Keratinocyte (primary cell): ENCODE measurements around the gene IGFBP7. TPM values are rescaled to one million over a fixed set of nuclear protein-coding genes. Genes with fewer than 3 reads are reported as not detected.

ENCODE experiments used
- DNase-seq: peaks from one replicate; pipeline ENCODE4 v3.0.0-alpha.2; 2011; ENCODE audit warnings: low read depth, missing footprints, low spot score
- FAIRE-seq: peaks from 2 replicates; lab custom pipeline; 2011; peaks lifted over from hg19 to GRCh38; lab: Jason Lieb, UNC
- H2AFZ ChIP-seq: 2 replicates; pipeline ENCODE4 v1.6.0; 2012; ENCODE audit warnings: low read length, control low read depth, inconsistent platforms; ENCODE audit not compliant: control insufficient read depth
- H3K27ac ChIP-seq: 2 replicates; pipeline ENCODE4 v1.5.1; 2011; ENCODE audit warnings: low read length; ENCODE audit not compliant: control insufficient read depth, insufficient read depth
- H3K27me3 ChIP-seq: 3 replicates; pipeline ENCODE4 v1.6.0; 2011; ENCODE audit warnings: low read length; ENCODE audit not compliant: control insufficient read depth, insufficient read depth; ENCODE audit errors: extremely low read depth
- H3K36me3 ChIP-seq, 2 experiments: 2 replicates in 1 of 2; 3 replicates in 1 of 2; pipeline ENCODE4 v1.5.1; 2011; ENCODE audit warnings: low read length in 2 of 2, mild to moderate bottlenecking in 1 of 2; ENCODE audit not compliant: control insufficient read depth in 2 of 2, insufficient read depth in 2 of 2; ENCODE audit errors: extremely low read depth in 1 of 2
- H3K4me1 ChIP-seq: 3 replicates; pipeline ENCODE4 v1.5.1; 2011; ENCODE audit warnings: low read length; ENCODE audit not compliant: control insufficient read depth, insufficient read depth; ENCODE audit errors: extremely low read depth
- H3K4me2 ChIP-seq: 3 replicates; pipeline ENCODE4 v1.6.0; 2011; ENCODE audit warnings: low read depth, low read length; ENCODE audit not compliant: control insufficient read depth, insufficient read depth; ENCODE audit errors: extremely low read depth
- H3K4me3 ChIP-seq, 3 experiments: fragments of 200-600 bp in 1 of 3; sonication (generic) in 1 of 3; 2 replicates in 2 of 3; 3 replicates in 1 of 3; pipeline ENCODE4 v1.5.1; 2011 to 2016; ENCODE audit warnings: low read length in 3 of 3, mild to moderate bottlenecking in 3 of 3, control low read depth in 2 of 3, inconsistent platforms in 1 of 3, low read depth in 1 of 3, mixed read lengths in 1 of 3, mixed run types in 1 of 3, moderate library complexity in 1 of 3; ENCODE audit not compliant: control insufficient read depth in 2 of 3, insufficient read depth in 2 of 3; ENCODE audit errors: extremely low read depth in 1 of 3
- H3K79me2 ChIP-seq: 2 replicates; pipeline ENCODE4 v1.6.0; 2012; ENCODE audit warnings: low read length; ENCODE audit not compliant: control insufficient read depth, insufficient read depth
- H3K9ac ChIP-seq: 3 replicates; pipeline ENCODE4 v1.6.0; 2011; ENCODE audit warnings: low read length; ENCODE audit not compliant: control insufficient read depth, insufficient read depth; ENCODE audit errors: extremely low read depth
- H3K9me1 ChIP-seq: 3 replicates; pipeline ENCODE4 v1.6.0; 2011; ENCODE audit warnings: low read length; ENCODE audit not compliant: control insufficient read depth, insufficient read depth; ENCODE audit errors: extremely low read depth
- H3K9me3 ChIP-seq: 2 replicates; pipeline ENCODE4 v1.5.1; 2012; ENCODE audit warnings: low read depth, low read length; ENCODE audit not compliant: control insufficient read depth
- H4K20me1 ChIP-seq: 3 replicates; pipeline ENCODE4 v1.6.0; 2011; ENCODE audit warnings: low read length; ENCODE audit not compliant: control insufficient read depth, insufficient read depth; ENCODE audit errors: extremely low read depth
- EZH2 ChIP-seq: IDR thresholded peaks from one replicate; pipeline ENCODE4 v1.6.1; 2012; ENCODE audit warnings: inconsistent platforms, mild to moderate bottlenecking, low read length, moderate library complexity
- dilution Hi-C: fragments of 300-500 bp; cut with MboI; formaldehyde crosslinking; loops from one replicate; pipeline ENCODE4 v1.7.0; 2020; ENCODE audit warnings: low sequenced_read_pairs; ENCODE audit not compliant: extremely low pct_ligation_motif_present
- polyA plus RNA-seq, 5 experiments: library from polyadenylated mRNA; depleted of rRNA in 3 of 5; stranded (reverse) in 3 of 5; stranded (forward) in 1 of 5; unstranded in 1 of 5; fragments of >200 nt; gene quantifications; 1 replicate in 1 of 5; 2 replicates in 3 of 5; 3 replicates in 1 of 5; pipeline versions ENCODE4 v1.2.1 to v1.2.3, GENCODE V29; 2011 to 2012; ENCODE audit warnings: missing spikeins in 2 of 5, low read depth in 1 of 5, low replicate concordance in 1 of 5
- TF ChIP-seq, protein P1 (sequence below), 3 experiments: IDR thresholded peaks in 1 of 3; conservative IDR thresholded peaks in 1 of 3; optimal IDR thresholded peaks in 1 of 3; 2 replicates in 2 of 3; 3 replicates in 1 of 3; pipeline versions ENCODE3 to v1.5.1; 2011; ENCODE audit warnings: low read length in 3 of 3, mild to moderate bottlenecking in 3 of 3, moderate library complexity in 2 of 3, control low read depth in 1 of 3, inconsistent platforms in 1 of 3; ENCODE audit not compliant: insufficient read depth in 2 of 3; ENCODE audit errors: extremely low read depth in 1 of 3

IGFBP7 gene
- polyA plus RNA-seq, 1 donor (not counting 4 experiments of a cell fraction or from before 2014, with no cell fraction given): 413 TPM

GRCh38 chr4:57110640-57111511 is 691 bp upstream of the IGFBP7 start:
- Histone ChIP-seq H2AFZ (peak overlapping the region; percentile 84), H4K20me1 (no peaks in the 10 kb centered on the region), H3K4me3 (peak overlapping the region; percentile 10 to 88 (median 81)), H3K4me1 (peaks cover 34% of the 10 kb centered on the region), H3K4me2 (peak overlapping the region; percentile 94), H3K79me2 (peaks cover 37% of the 10 kb centered on the region), H3K27me3 (no peaks in the 10 kb centered on the region), H3K36me3 (peaks cover 2 to 4% of the 10 kb centered on the region in 2 experiments), H3K9me1 (no peaks in the 10 kb centered on the region), H3K27ac (peak overlapping the region; percentile 66), H3K9me3 (no peaks in the 10 kb centered on the region), H3K9ac (peak overlapping the region; percentile 78)
- peak; percentile 74 for FAIRE-seq
- TF ChIP-seq, protein P1, sequence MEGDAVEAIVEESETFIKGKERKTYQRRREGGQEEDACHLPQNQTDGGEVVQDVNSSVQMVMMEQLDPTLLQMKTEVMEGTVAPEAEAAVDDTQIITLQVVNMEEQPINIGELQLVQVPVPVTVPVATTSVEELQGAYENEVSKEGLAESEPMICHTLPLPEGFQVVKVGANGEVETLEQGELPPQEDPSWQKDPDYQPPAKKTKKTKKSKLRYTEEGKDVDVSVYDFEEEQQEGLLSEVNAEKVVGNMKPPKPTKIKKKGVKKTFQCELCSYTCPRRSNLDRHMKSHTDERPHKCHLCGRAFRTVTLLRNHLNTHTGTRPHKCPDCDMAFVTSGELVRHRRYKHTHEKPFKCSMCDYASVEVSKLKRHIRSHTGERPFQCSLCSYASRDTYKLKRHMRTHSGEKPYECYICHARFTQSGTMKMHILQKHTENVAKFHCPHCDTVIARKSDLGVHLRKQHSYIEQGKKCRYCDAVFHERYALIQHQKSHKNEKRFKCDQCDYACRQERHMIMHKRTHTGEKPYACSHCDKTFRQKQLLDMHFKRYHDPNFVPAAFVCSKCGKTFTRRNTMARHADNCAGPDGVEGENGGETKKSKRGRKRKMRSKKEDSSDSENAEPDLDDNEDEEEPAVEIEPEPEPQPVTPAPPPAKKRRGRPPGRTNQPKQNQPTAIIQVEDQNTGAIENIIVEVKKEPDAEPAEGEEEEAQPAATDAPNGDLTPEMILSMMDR (optimal IDR thresholded peaks at IDR 0.05 in 1 of 3, IDR thresholded peaks at IDR 0.05 in 1 of 3, conservative IDR thresholded peaks at IDR 0.05 in 1 of 3; ENCODE audit: extremely low read depth in 1 of 3, insufficient read depth in 2 of 3, low read length in 3 of 3): no peak
- no peak for TF ChIP-seq EZH2
- dilution Hi-C loops: no loop called here
- no peak for DNase-seq

DNA sequence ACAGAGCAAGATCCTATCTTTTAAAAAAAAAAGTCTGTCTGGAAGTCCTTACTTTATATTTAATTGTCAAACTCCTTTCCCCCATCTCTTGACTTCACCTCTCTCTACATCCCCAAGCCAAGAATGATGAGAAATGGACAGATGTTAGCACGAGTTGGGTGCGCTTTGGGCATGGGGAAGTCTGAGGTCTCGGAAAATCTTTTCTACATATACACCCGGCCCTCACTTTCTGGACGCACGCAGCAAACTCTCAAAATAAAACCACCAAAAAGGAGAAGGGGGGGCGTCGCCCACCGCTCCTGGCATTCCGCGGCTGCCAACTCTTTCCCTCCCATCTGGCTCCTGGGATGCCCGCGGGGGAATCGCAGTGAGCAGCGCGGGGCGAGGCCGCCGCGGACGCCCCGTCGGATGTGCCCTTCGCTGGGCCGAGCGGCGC is 756 bp downstream of the IGFBP7 start:
- Histone ChIP-seq H3K4me3 (peak overlapping the region; percentile 81 to 88 (median 85)), H4K20me1 (no peaks in the 10 kb centered on the region), H3K27ac (peak overlapping the region; percentile 54), H2AFZ (peak overlapping the region; percentile 72), H3K9me1 (no peaks in the 10 kb centered on the region), H3K9ac (peak overlapping the region; percentile 78), H3K36me3 (peaks cover 2 to 4% of the 10 kb centered on the region in 2 experiments), H3K4me1 (peaks cover 41% of the 10 kb centered on the region), H3K9me3 (no peaks in the 10 kb centered on the region), H3K4me2 (peak overlapping the region; percentile 55), H3K79me2 (peaks cover 52% of the 10 kb centered on the region), H3K27me3 (no peaks in the 10 kb centered on the region)
- TF ChIP-seq, protein P1 (optimal IDR thresholded peaks at IDR 0.05 in 1 of 3, IDR thresholded peaks at IDR 0.05 in 1 of 3, conservative IDR thresholded peaks at IDR 0.05 in 1 of 3; ENCODE audit: extremely low read depth in 1 of 3, insufficient read depth in 2 of 3, low read length in 3 of 3): no peak
- no peak for TF ChIP-seq EZH2
- DNase-seq (no peak), FAIRE-seq (no peak)
- dilution Hi-C loops: no loop called here
